ENCODE measurements around the gene ZNF660.

The ZNF660 gene

GRCh38 chr3:44642337-44642736, 57.6 kb downstream of the ZNF660 start:
- DNase-seq: no peak

GRCh38 chr3:44643024-44643423, 58.3 kb downstream of the ZNF660 start:
- no peak for DNase-seq

DNA sequence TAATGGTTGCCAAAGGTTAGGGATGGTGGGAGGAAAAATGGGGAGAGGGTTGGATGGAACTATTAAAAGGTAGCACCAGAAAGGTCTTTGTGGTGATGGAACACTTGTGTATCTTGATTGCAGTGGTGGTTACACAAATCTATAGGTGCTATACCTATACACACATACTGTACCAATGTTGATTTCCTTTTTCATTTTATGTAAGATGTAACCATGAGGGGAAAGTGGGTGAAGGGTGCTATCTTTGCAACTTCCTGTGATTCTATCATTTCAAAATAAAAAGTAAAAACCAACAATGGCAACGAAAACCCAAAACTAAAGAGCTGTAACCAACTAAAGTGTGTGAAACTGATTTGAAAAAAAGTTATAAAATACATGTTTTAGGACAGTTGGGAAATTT, 63.0 kb downstream of the ZNF660 start:
- DNase-seq: no peak

GRCh38 chr3:44648564-44649229, 63.9 kb downstream of the ZNF660 start, which contains the start of gene ZNF35:
Gene ZNF35 (plus strand): TSS chr3:44648732. CDS start chr3:44651068, 2,336 bp downstream.
- peak; percentile 53 for DNase-seq
